HCT116 (cell line): ENCODE measurements around the gene HNRNPAB. TPM values are rescaled to one million over a fixed set of nuclear protein-coding genes. Genes with fewer than 3 reads are reported as not detected.

Experiments used
- ATAC-seq: fragments of 200-7000 bp; cut with Tn5 transposase; 2 replicates; pipeline ENCODE4 v1.9.1; 2020; ENCODE audit warnings: mild to moderate bottlenecking, moderate library complexity
- BruUV-seq: library from RNA; stranded (reverse); fragments of 400-500 nt; replicated peaks from 2 replicates; lab custom pipeline; 2021; lab: Mats Ljungman, UMichigan
- CTCF ChIA-PET: fragments of 300-600 bp; sonication (Branson Sonifier 250); formaldehyde crosslinking; loops from one replicate; lab custom pipeline; 2021; ENCODE audit warnings: antibody characterized with exemption; lab: Charles Lee
- POLR2A ChIA-PET: fragments of 300-600, 350-600 bp; sonication (Branson Sonifier 250); formaldehyde crosslinking; loops from one replicate; lab custom pipeline; 2021; ENCODE audit warnings: antibody characterized with exemption; lab: Charles Lee
- RAD21 ChIA-PET, 2 experiments: fragments of 300-600 bp; sonication (Branson Sonifier 250); formaldehyde crosslinking; loops; one replicate each; lab custom pipeline; 2023; ENCODE audit warnings: low total read pairs in 2 of 2; ENCODE audit not compliant: uncharacterized antibody in 2 of 2, unreplicated experiment in 2 of 2, low non-redundant PET in 1 of 2; lab: Charles Lee
- DNase-seq: peaks from one replicate; pipeline ENCODE4 v3.0.0-alpha.2; 2010; ENCODE audit warnings: low read depth, low spot score
- H2AFZ ChIP-seq: fragments of 200-600 bp; shearing (Covaris generic), sonication (generic); 2 replicates; pipeline ENCODE4 v1.6.1; 2017; ENCODE audit warnings: low read depth, mixed run types, mixed read lengths, antibody characterized with exemption, low read length; ENCODE audit not compliant: poor library complexity, severe bottlenecking
- H3K27ac ChIP-seq: 2 replicates; pipeline ENCODE4 v1.5.1; 2012; ENCODE audit warnings: low read depth, low read length
- H3K27me3 ChIP-seq: fragments of 200-600 bp; sonication (generic); 2 replicates; pipeline ENCODE4 v1.6.1; 2016; ENCODE audit warnings: mixed run types, low read length, mixed read lengths; ENCODE audit not compliant: insufficient read depth
- H3K36me3 ChIP-seq, 2 experiments: fragments of 200-500 bp in 1 of 2; fragments of 200-600 bp in 1 of 2; sonication (Bioruptor generic) in 1 of 2; sonication (generic) in 1 of 2; 2 replicates each; pipeline versions ENCODE4 v1.5.1 to v1.6.1; 2014 to 2016; ENCODE audit warnings: low read length in 2 of 2, inconsistent platforms in 1 of 2, mixed read lengths in 1 of 2, mixed run types in 1 of 2; ENCODE audit not compliant: insufficient read depth in 2 of 2, control insufficient read depth in 1 of 2
- H3K4me1 ChIP-seq, 2 experiments: fragments of 200-600 bp in 1 of 2; sonication (generic) in 1 of 2; 2 replicates each; pipeline versions ENCODE4 v1.5.1 to v1.6.1; 2012 to 2017; ENCODE audit warnings: low read length in 2 of 2, inconsistent platforms in 1 of 2, mild to moderate bottlenecking in 1 of 2, mixed read lengths in 1 of 2, mixed run types in 1 of 2, moderate library complexity in 1 of 2; ENCODE audit not compliant: insufficient read depth in 2 of 2, control insufficient read depth in 1 of 2
- H3K4me2 ChIP-seq: fragments of 200-600 bp; sonication (generic); 2 replicates; pipeline ENCODE4 v1.6.1; 2017; ENCODE audit warnings: mixed run types, low read length, mixed read lengths
- H3K4me3 ChIP-seq, 2 experiments: fragments of 200-600 bp in 1 of 2; sonication (generic) in 1 of 2; replicated peaks in 1 of 2; 2 replicates each; pipeline ENCODE4 v1.5.1; 2011 to 2016; ENCODE audit warnings: low read length in 2 of 2, control low read depth in 1 of 2, low read depth in 1 of 2, mild to moderate bottlenecking in 1 of 2, mixed read lengths in 1 of 2, mixed run types in 1 of 2
- H3K79me2 ChIP-seq: fragments of 200-600 bp; sonication (generic); 2 replicates; pipeline ENCODE4 v1.6.1; 2017; ENCODE audit warnings: mild to moderate bottlenecking, mixed run types, low read length, moderate library complexity, mixed read lengths; ENCODE audit not compliant: insufficient read depth
- H3K9ac ChIP-seq: fragments of 200-600 bp; sonication (generic); 2 replicates; pipeline ENCODE4 v1.6.1; 2016; ENCODE audit warnings: low read length, mixed read lengths
- H3K9me2 ChIP-seq: fragments of 200-600 bp; sonication (generic), shearing (Covaris generic); 2 replicates; pipeline ENCODE4 v1.6.1; 2017; ENCODE audit warnings: mixed run types, mild to moderate bottlenecking, moderate library complexity; ENCODE audit not compliant: insufficient read depth
- H3K9me3 ChIP-seq, 2 experiments: fragments of 200-500 bp in 1 of 2; fragments of 200-600 bp in 1 of 2; sonication (Bioruptor generic) in 1 of 2; sonication (generic) in 1 of 2; 2 replicates each; pipeline ENCODE4 v1.6.1; 2014 to 2017; ENCODE audit warnings: low read length in 2 of 2, mixed read lengths in 2 of 2, inconsistent platforms in 1 of 2, low read depth in 1 of 2, mild to moderate bottlenecking in 1 of 2, mixed run types in 1 of 2, moderate library complexity in 1 of 2; ENCODE audit not compliant: control insufficient read depth in 1 of 2, insufficient read depth in 1 of 2
- H4K20me1 ChIP-seq: fragments of 200-600 bp; sonication (generic), shearing (Covaris generic); 2 replicates; pipeline ENCODE4 v1.6.1; 2017; ENCODE audit warnings: mixed run types, mild to moderate bottlenecking, moderate library complexity; ENCODE audit not compliant: insufficient read depth
- ATF3 ChIP-seq: IDR thresholded peaks from 2 replicates; pipeline ENCODE4 v1.6.1; 2012
- CBX3 ChIP-seq: IDR thresholded peaks from 2 replicates; pipeline ENCODE4 v1.6.1; 2012; ENCODE audit warnings: low read depth
- CEBPB ChIP-seq: IDR thresholded peaks from 2 replicates; pipeline ENCODE4 v1.6.1; 2012; ENCODE audit warnings: low read depth
- CTCF ChIP-seq, 3 experiments: fragments of 200-600 bp in 1 of 3; sonication (generic) in 1 of 3; IDR thresholded peaks in 2 of 3; conservative IDR thresholded peaks in 1 of 3; 2 replicates each; pipeline ENCODE4 v1.5.1; 2012 to 2017; ENCODE audit warnings: low read depth in 2 of 3, low read length in 2 of 3, antibody characterized with exemption in 1 of 3, borderline replicate concordance in 1 of 3, control low read depth in 1 of 3, mild to moderate bottlenecking in 1 of 3, mixed read lengths in 1 of 3, mixed run types in 1 of 3, moderate library complexity in 1 of 3; ENCODE audit not compliant: insufficient read depth in 1 of 3
- EGR1 ChIP-seq: IDR thresholded peaks from 2 replicates; pipeline ENCODE4 v1.6.1; 2012; ENCODE audit warnings: low read depth
- EZH2phosphoT487 ChIP-seq: fragments of 200-600 bp; IDR thresholded peaks from 2 replicates; pipeline ENCODE4 v1.6.1; 2018; ENCODE audit warnings: antibody characterized with exemption, borderline replicate concordance
- JUND ChIP-seq: IDR thresholded peaks from 2 replicates; pipeline ENCODE4 v1.6.1; 2012
- POLR2A ChIP-seq: IDR thresholded peaks from 2 replicates; pipeline ENCODE4 v1.7.0; 2011; ENCODE audit warnings: borderline replicate concordance; ENCODE audit not compliant: insufficient read depth, insufficient read length; ENCODE audit errors: extremely low read depth
- SIN3A ChIP-seq: IDR thresholded peaks from 2 replicates; pipeline ENCODE4 v1.6.1; 2012; ENCODE audit warnings: low read depth
- SRF ChIP-seq: IDR thresholded peaks from 2 replicates; pipeline ENCODE4 v1.6.1; 2012; ENCODE audit warnings: low read depth
- TCF7L2 ChIP-seq: IDR thresholded peaks from 2 replicates; pipeline ENCODE4 v1.7.0; 2011; ENCODE audit warnings: borderline replicate concordance, inconsistent platforms; ENCODE audit not compliant: insufficient read depth, insufficient read length; ENCODE audit errors: extremely low read depth
- YY1 ChIP-seq: IDR thresholded peaks from 2 replicates; pipeline ENCODE4 v1.6.1; 2011; ENCODE audit warnings: low read length, low read depth, moderate library complexity, mild to moderate bottlenecking; ENCODE audit not compliant: insufficient replicate concordance; ENCODE audit errors: extremely low read depth
- ZBTB33 ChIP-seq: IDR thresholded peaks from 2 replicates; pipeline ENCODE4 v1.6.1; 2011; ENCODE audit warnings: mild to moderate bottlenecking, low read length, moderate library complexity; ENCODE audit not compliant: insufficient replicate concordance; ENCODE audit errors: extremely low read depth
- ZNF274 ChIP-seq: fragments of 200-500 bp; sonication (Bioruptor generic); IDR thresholded peaks from 2 replicates; pipeline ENCODE4 v1.6.1; 2014; ENCODE audit warnings: mild to moderate bottlenecking, low read depth, low read length, inconsistent platforms
- intact Hi-C: fragments of 100-400 bp; cut with micrococcal nuclease; formaldehyde crosslinking; loops from 2 replicates; pipeline ENCODE4 v1.10.0; 2022
- total RNA-seq: library from RNA; stranded (reverse); gene quantifications from one replicate; pipeline ENCODE4 v1.2.1, GENCODE V29; 2021; ENCODE audit not compliant: unreplicated experiment

The HNRNPAB gene
- total RNA-seq, 1 experiment from 2014 or later = 273 TPM

GRCh38 chr5:178208540-178209227, 4.4 kb downstream of the HNRNPAB start:
- ChIA-PET CTCF (no interaction called here), RAD21 (no interaction called here), POLR2A (no interaction called here)
- no TSS peak for BruUV-seq
- Histone ChIP-seq H3K9me2 (no peaks in the 10 kb centered on the region), H3K27me3 (no peaks in the 10 kb centered on the region), H4K20me1 (peaks cover 57% of the 10 kb centered on the region), H3K9ac (no peak overlapping the region), H2AFZ (no peak overlapping the region), H3K36me3 (peaks cover 56 to 78% of the 10 kb centered on the region in 2 experiments), H3K4me1 (peaks cover 13 to 30% of the 10 kb centered on the region in 2 experiments), H3K4me3 (no peak overlapping the region), H3K27ac (no peak overlapping the region), H3K4me2 (no peak overlapping the region), H3K79me2 (peaks cover 81% of the 10 kb centered on the region), H3K9me3 (no peaks in the 10 kb centered on the region)
- ATAC-seq (no peak), DNase-seq (no peak)
- intact Hi-C loops = no loop called here
- TF ChIP-seq ZNF274 = no peak
- no peak for TF ChIP-seq EGR1
- TF ChIP-seq CTCF (IDR thresholded peaks at IDR 0.05 in 2 of 3, conservative IDR thresholded peaks at IDR 0.05 in 1 of 3; ENCODE audit: borderline replicate concordance in 1 of 3, insufficient read depth in 1 of 3, low read depth in 2 of 3, low read length in 2 of 3) = peak in 2 of 3 experiments; percentile 30 to 49; a peak in 3 of 6 replicates

- H4K20me1 ChIP-seq = peaks cover 57% of the 10 kb centered on the region
- ATAC-seq = no peak
- no peak for DNase-seq
- CTCF ChIA-PET = no interaction called here
- H3K4me3 ChIP-seq = no peak overlapping the region
- H3K27me3 ChIP-seq = no peaks in the 10 kb centered on the region
- no peak overlapping the region for H3K9ac ChIP-seq
- RAD21 ChIA-PET = no interaction called here
- H3K4me2 ChIP-seq = no peak overlapping the region
- H3K4me1 ChIP-seq = peaks cover 13 to 26% of the 10 kb centered on the region in 2 experiments
- H3K9me2 ChIP-seq = no peaks in the 10 kb centered on the region
- H3K9me3 ChIP-seq = no peaks in the 10 kb centered on the region
- POLR2A ChIA-PET = no interaction called here
- intact Hi-C loops = no loop called here
- H3K79me2 ChIP-seq = peaks cover 74% of the 10 kb centered on the region
- BruUV-seq = no TSS peak
- no peak overlapping the region for H2AFZ ChIP-seq
- peak overlapping the region; percentile 17; the same call in 1 of the 2 replicates for H3K27ac ChIP-seq
- peaks cover 60 to 82% of the 10 kb centered on the region in 2 experiments for H3K36me3 ChIP-seq
- TF ChIP-seq EZH2phosphoT487 = no peak
- no peak for TF ChIP-seq TCF7L2
- TF ChIP-seq ZBTB33 = no peak
- no peak for TF ChIP-seq ATF3
- no peak for TF ChIP-seq JUND
- no peak for TF ChIP-seq POLR2A
- no peak for TF ChIP-seq CBX3
- TF ChIP-seq CEBPB = no peak
- no peak for TF ChIP-seq SIN3A
- no peak for TF ChIP-seq SRF
- no peak for TF ChIP-seq YY1
These were observed 5.2 kb downstream of the HNRNPAB start for GRCh38 chr5:178209334-178210072.
